ENCODE data around the gene SBNO2.

SBNO2 gene

GRCh38 chr19:1098177-1099051, 75.7 kb downstream of the SBNO2 start:
- peaks cover 49% of the 10 kb centered on the region for H3K4me1 ChIP-seq (ENCODE audit: control insufficient read depth, insufficient read depth, low read length)
- H3K4me3 ChIP-seq (ENCODE audit: low read length in 2 of 2) = no peak overlapping the region
- no peak overlapping the region for H3K9ac ChIP-seq (ENCODE audit: low read length in 2 of 2)
- no peaks in the 10 kb centered on the region for H3K9me3 ChIP-seq (ENCODE audit: control insufficient read depth in 2 of 2, low read length in 2 of 2)
- no peak overlapping the region for H3K27ac ChIP-seq (ENCODE audit: low read length)
- no peaks in the 10 kb centered on the region for H3K36me3 ChIP-seq (ENCODE audit: control insufficient read depth in 2 of 2, insufficient read depth in 2 of 2, low read length in 2 of 2)
- H3K27me3 ChIP-seq (ENCODE audit: control insufficient read depth in 1 of 2, insufficient read depth in 2 of 2, low read length in 2 of 2) = no peaks in the 10 kb centered on the region

GRCh38 chr19:1097810-1098176, 76.3 kb downstream of the SBNO2 start:
- Histone ChIP-seq H3K36me3 (ENCODE audit: control insufficient read depth in 2 of 2, insufficient read depth in 2 of 2, low read length in 2 of 2) (no peaks in the 10 kb centered on the region), H3K9ac (ENCODE audit: low read length in 2 of 2) (no peak overlapping the region), H3K27ac (ENCODE audit: low read length) (no peak overlapping the region), H3K4me3 (ENCODE audit: low read length in 2 of 2) (no peak overlapping the region), H3K9me3 (ENCODE audit: control insufficient read depth in 2 of 2, low read length in 2 of 2) (no peaks in the 10 kb centered on the region), H3K27me3 (ENCODE audit: control insufficient read depth in 1 of 2, insufficient read depth in 2 of 2, low read length in 2 of 2) (no peaks in the 10 kb centered on the region), H3K4me1 (ENCODE audit: control insufficient read depth, insufficient read depth, low read length) (peaks cover 48% of the 10 kb centered on the region)

- Histone ChIP-seq H3K9me3 (ENCODE audit: control insufficient read depth in 2 of 2, low read length in 2 of 2) (no peaks in the 10 kb centered on the region), H3K4me1 (ENCODE audit: control insufficient read depth, insufficient read depth, low read length) (peaks cover 33% of the 10 kb centered on the region), H3K27ac (ENCODE audit: low read length) (peak within 1 kb of the TSS; percentile 37), H3K36me3 (ENCODE audit: control insufficient read depth in 2 of 2, insufficient read depth in 2 of 2, low read length in 2 of 2) (peaks cover 5 to 6% of the 10 kb centered on the region in 2 donors), H3K9ac (ENCODE audit: low read length in 2 of 2) (peak within 1 kb of the TSS; percentile 79 to 83), H3K4me3 (ENCODE audit: low read length in 2 of 2) (peak within 1 kb of the TSS; percentile 93), H3K27me3 (ENCODE audit: control insufficient read depth in 1 of 2, insufficient read depth in 2 of 2, low read length in 2 of 2) (no peaks in the 10 kb centered on the region)
Measured at GRCh38 chr19:1094978-1095701, 78.9 kb downstream of the SBNO2 start, which contains the start of gene POLR2E. Gene POLR2E, minus strand, starts transcription at chr19:1095375. Its CDS starts 60 bp downstream, at chr19:1095315.

GRCh38 chr19:1094655-1094977, 79.5 kb downstream of the SBNO2 start:
- peak overlapping the region; percentile 79 to 83 for H3K9ac ChIP-seq (ENCODE audit: low read length in 2 of 2)
- no peaks in the 10 kb centered on the region for H3K9me3 ChIP-seq (ENCODE audit: control insufficient read depth in 2 of 2, low read length in 2 of 2)
- peak overlapping the region; percentile 93 for H3K4me3 ChIP-seq (ENCODE audit: low read length in 2 of 2)
- H3K36me3 ChIP-seq (ENCODE audit: control insufficient read depth in 2 of 2, insufficient read depth in 2 of 2, low read length in 2 of 2) = peaks cover 5 to 6% of the 10 kb centered on the region in 2 donors
- H3K27ac ChIP-seq (ENCODE audit: low read length) = no peak overlapping the region
- H3K27me3 ChIP-seq (ENCODE audit: control insufficient read depth in 1 of 2, insufficient read depth in 2 of 2, low read length in 2 of 2) = no peaks in the 10 kb centered on the region
- peaks cover 33% of the 10 kb centered on the region for H3K4me1 ChIP-seq (ENCODE audit: control insufficient read depth, insufficient read depth, low read length)

GRCh38 chr19:1093811-1094553, 80.1 kb downstream of the SBNO2 start:
- H3K4me1 ChIP-seq (ENCODE audit: control insufficient read depth, insufficient read depth, low read length) = peaks cover 30% of the 10 kb centered on the region
- no peaks in the 10 kb centered on the region for H3K27me3 ChIP-seq (ENCODE audit: control insufficient read depth in 1 of 2, insufficient read depth in 2 of 2, low read length in 2 of 2)
- H3K9ac ChIP-seq (ENCODE audit: low read length in 2 of 2) = peak overlapping the region; percentile 79 to 83
- H3K9me3 ChIP-seq (ENCODE audit: control insufficient read depth in 2 of 2, low read length in 2 of 2) = no peaks in the 10 kb centered on the region
- no peak overlapping the region for H3K27ac ChIP-seq (ENCODE audit: low read length)
- peaks cover 5 to 9% of the 10 kb centered on the region in 2 donors for H3K36me3 ChIP-seq (ENCODE audit: control insufficient read depth in 2 of 2, insufficient read depth in 2 of 2, low read length in 2 of 2)
- peak overlapping the region; percentile 93 for H3K4me3 ChIP-seq (ENCODE audit: low read length in 2 of 2)

- Histone ChIP-seq H3K9ac (ENCODE audit: low read length in 2 of 2) (no peak overlapping the region), H3K36me3 (ENCODE audit: control insufficient read depth in 2 of 2, insufficient read depth in 2 of 2, low read length in 2 of 2) (peaks cover 5 to 12% of the 10 kb centered on the region in 2 donors), H3K4me1 (ENCODE audit: control insufficient read depth, insufficient read depth, low read length) (peaks cover 26% of the 10 kb centered on the region), H3K9me3 (ENCODE audit: control insufficient read depth in 2 of 2, low read length in 2 of 2) (no peaks in the 10 kb centered on the region), H3K27me3 (ENCODE audit: control insufficient read depth in 1 of 2, insufficient read depth in 2 of 2, low read length in 2 of 2) (no peaks in the 10 kb centered on the region), H3K4me3 (ENCODE audit: low read length in 2 of 2) (peak overlapping the region in 1 of 2 donors; percentile 93), H3K27ac (ENCODE audit: low read length) (no peak overlapping the region)
Measured at GRCh38 chr19:1093330-1093729, 80.7 kb downstream of the SBNO2 start.

- H3K4me1 ChIP-seq (ENCODE audit: control insufficient read depth, insufficient read depth, low read length) = peaks cover 26% of the 10 kb centered on the region
- H3K36me3 ChIP-seq (ENCODE audit: control insufficient read depth in 2 of 2, insufficient read depth in 2 of 2, low read length in 2 of 2) = peaks cover 5 to 16% of the 10 kb centered on the region in 2 donors
Measured at GRCh38 chr19:1091544-1092175, 82.4 kb downstream of the SBNO2 start.

GRCh38 chr19:1090731-1091543, 83.1 kb downstream of the SBNO2 start:
- H3K27me3 ChIP-seq (ENCODE audit: control insufficient read depth in 1 of 2, insufficient read depth in 2 of 2, low read length in 2 of 2) = no peaks in the 10 kb centered on the region
- peaks cover 5 to 16% of the 10 kb centered on the region in 2 donors for H3K36me3 ChIP-seq (ENCODE audit: control insufficient read depth in 2 of 2, insufficient read depth in 2 of 2, low read length in 2 of 2)
- peaks cover 27% of the 10 kb centered on the region for H3K4me1 ChIP-seq (ENCODE audit: control insufficient read depth, insufficient read depth, low read length)
- no peaks in the 10 kb centered on the region for H3K9me3 ChIP-seq (ENCODE audit: control insufficient read depth in 2 of 2, low read length in 2 of 2)
- no peak overlapping the region for H3K9ac ChIP-seq (ENCODE audit: low read length in 2 of 2)
- no peak overlapping the region for H3K4me3 ChIP-seq (ENCODE audit: low read length in 2 of 2)
- no peak overlapping the region for H3K27ac ChIP-seq (ENCODE audit: low read length)

More at GRCh38 chr19:1091544-1092175, 82.4 kb downstream of the SBNO2 start:
- no peaks in the 10 kb centered on the region for H3K27me3 ChIP-seq (ENCODE audit: control insufficient read depth in 1 of 2, insufficient read depth in 2 of 2, low read length in 2 of 2)
- no peak overlapping the region for H3K27ac ChIP-seq (ENCODE audit: low read length)
- H3K4me3 ChIP-seq (ENCODE audit: low read length in 2 of 2) = no peak overlapping the region
- no peak overlapping the region for H3K9ac ChIP-seq (ENCODE audit: low read length in 2 of 2)
- H3K9me3 ChIP-seq (ENCODE audit: control insufficient read depth in 2 of 2, low read length in 2 of 2) = no peaks in the 10 kb centered on the region

- Histone ChIP-seq H3K27me3 (ENCODE audit: control insufficient read depth in 1 of 2, insufficient read depth in 2 of 2, low read length in 2 of 2) (no peaks in the 10 kb centered on the region), H3K9me3 (ENCODE audit: control insufficient read depth in 2 of 2, low read length in 2 of 2) (no peaks in the 10 kb centered on the region), H3K36me3 (ENCODE audit: control insufficient read depth in 2 of 2, insufficient read depth in 2 of 2, low read length in 2 of 2) (peaks cover 5 to 16% of the 10 kb centered on the region in 2 donors), H3K4me1 (ENCODE audit: control insufficient read depth, insufficient read depth, low read length) (peaks cover 24% of the 10 kb centered on the region), H3K9ac (ENCODE audit: low read length in 2 of 2) (no peak overlapping the region), H3K27ac (ENCODE audit: low read length) (no peak overlapping the region), H3K4me3 (ENCODE audit: low read length in 2 of 2) (no peak overlapping the region)
Measured at GRCh38 chr19:1089891-1090290, 84.2 kb downstream of the SBNO2 start.

All from stomach smooth muscle (tissue), 2 donors.